HCT116 (cell line): ENCODE measurements around the gene TIAM2.

Experiments used
- CTCF ChIP-seq, 3 experiments: fragments of 200-600 bp in 1 of 3; sonication (generic) in 1 of 3; IDR thresholded peaks in 2 of 3; conservative IDR thresholded peaks in 1 of 3; 2 replicates each; pipeline ENCODE4 v1.5.1; 2012 to 2017; ENCODE audit warnings: low read depth in 2 of 3, low read length in 2 of 3, antibody characterized with exemption in 1 of 3, borderline replicate concordance in 1 of 3, control low read depth in 1 of 3, mild to moderate bottlenecking in 1 of 3, mixed read lengths in 1 of 3, mixed run types in 1 of 3, moderate library complexity in 1 of 3; ENCODE audit not compliant: insufficient read depth in 1 of 3
- EZH2phosphoT487 ChIP-seq: fragments of 200-600 bp; IDR thresholded peaks from 2 replicates; pipeline ENCODE4 v1.6.1; 2018; ENCODE audit warnings: antibody characterized with exemption, borderline replicate concordance
- MAX ChIP-seq: IDR thresholded peaks from 2 replicates; pipeline ENCODE4 v1.6.1; 2012
- POLR2A ChIP-seq: IDR thresholded peaks from 2 replicates; pipeline ENCODE4 v1.7.0; 2011; ENCODE audit warnings: borderline replicate concordance; ENCODE audit not compliant: insufficient read depth, insufficient read length; ENCODE audit errors: extremely low read depth
- REST ChIP-seq: IDR thresholded peaks from 2 replicates; pipeline ENCODE4 v1.6.1; 2012; ENCODE audit warnings: low read depth
- SIN3A ChIP-seq: IDR thresholded peaks from 2 replicates; pipeline ENCODE4 v1.6.1; 2012; ENCODE audit warnings: low read depth
- SP1 ChIP-seq: IDR thresholded peaks from 2 replicates; pipeline ENCODE4 v1.6.1; 2012; ENCODE audit warnings: low read depth
- TCF7L2 ChIP-seq: IDR thresholded peaks from 2 replicates; pipeline ENCODE4 v1.7.0; 2011; ENCODE audit warnings: borderline replicate concordance, inconsistent platforms; ENCODE audit not compliant: insufficient read depth, insufficient read length; ENCODE audit errors: extremely low read depth
- ZNF274 ChIP-seq: fragments of 200-500 bp; sonication (Bioruptor generic); IDR thresholded peaks from 2 replicates; pipeline ENCODE4 v1.6.1; 2014; ENCODE audit warnings: mild to moderate bottlenecking, low read depth, low read length, inconsistent platforms

- no peak for TF ChIP-seq EZH2phosphoT487
- TF ChIP-seq SP1 = no peak
- no peak for TF ChIP-seq CTCF (IDR thresholded peaks at IDR 0.05 in 2 of 3, conservative IDR thresholded peaks at IDR 0.05 in 1 of 3; ENCODE audit: borderline replicate concordance in 1 of 3, insufficient read depth in 1 of 3, low read depth in 2 of 3, low read length in 2 of 3)
- no peak for TF ChIP-seq POLR2A
- TF ChIP-seq TCF7L2 = no peak
- no peak for TF ChIP-seq MAX
- no peak for TF ChIP-seq ZNF274
- TF ChIP-seq REST = no peak
- no peak for TF ChIP-seq SIN3A
Measured at GRCh38 chr6:155247618-155248007, 252.5 kb downstream of the TIAM2 start.
